ENCODE data around the gene EEF2K. TPM values are rescaled to one million over a fixed set of nuclear protein-coding genes. Genes with fewer than 3 reads are reported as not detected.

EEF2K gene
- total RNA-seq, 1 donor from 2014 or later = 22.5 TPM

GRCh38 chr16:22327446-22327775, 121.3 kb downstream of the EEF2K start:
- Mint-ChIP-seq H3K27ac (no peak overlapping the region), H3K27me3 (no peaks in the 10 kb centered on the region), H3K9me3 (no peaks in the 10 kb centered on the region), H3K4me1 (ENCODE audit: unreplicated experiment) (no peaks in the 10 kb centered on the region), H3K4me3 (no peak overlapping the region), H3K36me3 (peaks cover 11% of the 10 kb centered on the region)
- no peak for DNase-seq (ENCODE audit: extremely low spot score, unreplicated experiment)
- no peak for TF ChIP-seq CTCF (conservative IDR thresholded peaks at IDR 0.05)

- TF ChIP-seq CTCF (conservative IDR thresholded peaks at IDR 0.05) = no peak
- H3K27ac Mint-ChIP-seq = no peak overlapping the region
- H3K4me1 Mint-ChIP-seq (ENCODE audit: unreplicated experiment) = no peaks in the 10 kb centered on the region
- peaks cover 14% of the 10 kb centered on the region for H3K36me3 Mint-ChIP-seq
- no peak for DNase-seq (ENCODE audit: extremely low spot score, unreplicated experiment)
- H3K27me3 Mint-ChIP-seq = no peaks in the 10 kb centered on the region
- H3K4me3 Mint-ChIP-seq = no peak overlapping the region
- H3K9me3 Mint-ChIP-seq = no peaks in the 10 kb centered on the region
Observed at GRCh38 chr16:22328081-22328725, 122.1 kb downstream of the EEF2K start.

GRCh38 chr16:22329199-22329695, 123.2 kb downstream of the EEF2K start:
- Mint-ChIP-seq H3K36me3 (peaks cover 24% of the 10 kb centered on the region), H3K27me3 (no peaks in the 10 kb centered on the region), H3K27ac (no peak overlapping the region), H3K4me1 (ENCODE audit: unreplicated experiment) (no peaks in the 10 kb centered on the region), H3K4me3 (no peak overlapping the region), H3K9me3 (no peaks in the 10 kb centered on the region)
- TF ChIP-seq CTCF (conservative IDR thresholded peaks at IDR 0.05) = no peak
- no peak for DNase-seq (ENCODE audit: extremely low spot score, unreplicated experiment)

- no peaks in the 10 kb centered on the region for H3K9me3 Mint-ChIP-seq
- peaks cover 34% of the 10 kb centered on the region for H3K36me3 Mint-ChIP-seq
- no peaks in the 10 kb centered on the region for H3K4me1 Mint-ChIP-seq (ENCODE audit: unreplicated experiment)
- H3K27ac Mint-ChIP-seq = no peak overlapping the region
- H3K27me3 Mint-ChIP-seq = no peaks in the 10 kb centered on the region
- TF ChIP-seq CTCF (conservative IDR thresholded peaks at IDR 0.05) = no peak
- DNase-seq (ENCODE audit: extremely low spot score, unreplicated experiment) = no peak
- no peak overlapping the region for H3K4me3 Mint-ChIP-seq
Observed at GRCh38 chr16:22330326-22330725, 124.2 kb downstream of the EEF2K start.

GRCh38 chr16:22333457-22333994, 127.4 kb downstream of the EEF2K start:
- no peak for DNase-seq (ENCODE audit: extremely low spot score, unreplicated experiment)
- H3K4me3 Mint-ChIP-seq = no peak overlapping the region
- peaks cover 58% of the 10 kb centered on the region for H3K36me3 Mint-ChIP-seq
- no peaks in the 10 kb centered on the region for H3K4me1 Mint-ChIP-seq (ENCODE audit: unreplicated experiment)
- H3K27ac Mint-ChIP-seq = no peak overlapping the region
- no peak for TF ChIP-seq CTCF (conservative IDR thresholded peaks at IDR 0.05)
- peaks cover 19% of the 10 kb centered on the region for H3K9me3 Mint-ChIP-seq
- no peaks in the 10 kb centered on the region for H3K27me3 Mint-ChIP-seq
